ENCODE results near the gene ATP5MC3. TPM values are rescaled to one million over a fixed set of nuclear protein-coding genes. Genes with fewer than 3 reads are reported as not detected.

The ATP5MC3 gene
- total and polyA plus RNA-seq, 2 experiments from 2014 or later = 286 to 563 TPM

- TF ChIP-seq EZH2 (IDR thresholded peaks at IDR 0.05; ENCODE audit: borderline replicate concordance) = no peak
- no peak for TF ChIP-seq EZH2phosphoT487 (IDR thresholded peaks at IDR 0.05; ENCODE audit: low read depth, severe bottlenecking, unreplicated experiment)
- TF ChIP-seq CTCF (IDR thresholded peaks at IDR 0.05; ENCODE audit: poor library complexity) = no peak
- Histone ChIP-seq H3K36me3 (replicated peaks; ENCODE audit: insufficient read depth, low read depth) (no peaks in the 10 kb centered on the region), H3K4me3 (no peak overlapping the region), H3K27ac (no peak overlapping the region), H3K9me2 (replicated peaks; ENCODE audit: insufficient read depth) (no peaks in the 10 kb centered on the region), H3K9me3 (ENCODE audit: low read depth) (no peaks in the 10 kb centered on the region), H3K27me3 (no peaks in the 10 kb centered on the region), H4K20me1 (ENCODE audit: insufficient read depth, poor library complexity, severe bottlenecking) (no peaks in the 10 kb centered on the region), H3K4me2 (no peak overlapping the region), H3K4me1 (ENCODE audit: insufficient read depth) (no peaks in the 10 kb centered on the region), H3K79me2 (no peaks in the 10 kb centered on the region), H2AFZ (no peak overlapping the region)
- no peak for DNase-seq (ENCODE audit: low spot score)
Observed at GRCh38 chr2:175195012-175195411, 13.5 kb upstream of the ATP5MC3 start.

DNA sequence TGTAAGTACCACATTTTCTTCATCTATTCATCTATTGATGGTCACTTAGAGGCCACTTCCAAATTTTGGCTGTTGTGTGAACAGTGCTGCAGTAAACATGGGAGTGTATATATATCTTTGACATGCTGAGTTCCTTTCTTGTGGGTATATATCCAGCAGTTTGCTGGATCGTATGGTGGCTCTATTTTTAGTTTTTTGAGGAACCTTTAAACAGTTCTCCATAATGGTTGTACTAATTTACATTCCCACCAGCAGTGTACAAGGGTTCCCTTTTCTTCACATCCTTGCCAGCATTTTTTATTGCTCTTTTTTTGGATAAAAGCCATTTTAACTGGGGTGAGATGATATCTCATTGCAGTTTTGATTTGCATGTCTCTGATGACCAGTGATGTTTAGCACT, 7.3 kb upstream of the ATP5MC3 start:
- Histone ChIP-seq H3K9me3 (ENCODE audit: low read depth) (no peaks in the 10 kb centered on the region), H3K4me1 (ENCODE audit: insufficient read depth) (no peaks in the 10 kb centered on the region), H3K79me2 (no peaks in the 10 kb centered on the region), H3K27me3 (no peaks in the 10 kb centered on the region), H3K4me3 (no peak overlapping the region), H3K36me3 (replicated peaks; ENCODE audit: insufficient read depth, low read depth) (no peaks in the 10 kb centered on the region), H4K20me1 (ENCODE audit: insufficient read depth, poor library complexity, severe bottlenecking) (no peaks in the 10 kb centered on the region), H3K4me2 (no peak overlapping the region), H3K27ac (no peak overlapping the region), H2AFZ (no peak overlapping the region), H3K9me2 (replicated peaks; ENCODE audit: insufficient read depth) (no peaks in the 10 kb centered on the region)
- TF ChIP-seq EZH2phosphoT487 (IDR thresholded peaks at IDR 0.05; ENCODE audit: low read depth, severe bottlenecking, unreplicated experiment) (no peak), EZH2 (IDR thresholded peaks at IDR 0.05; ENCODE audit: borderline replicate concordance) (no peak), CTCF (IDR thresholded peaks at IDR 0.05; ENCODE audit: poor library complexity) (no peak)
- WGBS (ENCODE audit: low lambda C conversion rate, missing lambda C conversion rate) = 70% methylated on average over 1 of the region's 1 CpG
- DNase-seq (ENCODE audit: low spot score) = no peak

- no peak overlapping the region for H3K4me2 ChIP-seq
- H3K9me3 ChIP-seq (ENCODE audit: low read depth) = no peaks in the 10 kb centered on the region
- no peak overlapping the region for H3K27ac ChIP-seq
- H3K27me3 ChIP-seq = no peaks in the 10 kb centered on the region
- 100% methylated on average over 1 of the region's 1 CpG for WGBS (ENCODE audit: low lambda C conversion rate, missing lambda C conversion rate)
- no peak overlapping the region for H2AFZ ChIP-seq
- DNase-seq (ENCODE audit: low spot score) = peak; percentile 10
- H3K36me3 ChIP-seq (replicated peaks; ENCODE audit: insufficient read depth, low read depth) = no peaks in the 10 kb centered on the region
- no peaks in the 10 kb centered on the region for H3K9me2 ChIP-seq (replicated peaks; ENCODE audit: insufficient read depth)
- no peak overlapping the region for H3K4me3 ChIP-seq
- peaks cover 2% of the 10 kb centered on the region for H3K79me2 ChIP-seq
- no peak for TF ChIP-seq EZH2 (IDR thresholded peaks at IDR 0.05; ENCODE audit: borderline replicate concordance)
- peak; percentile 14 for TF ChIP-seq CTCF (IDR thresholded peaks at IDR 0.05; ENCODE audit: poor library complexity)
- H3K4me1 ChIP-seq (ENCODE audit: insufficient read depth) = no peaks in the 10 kb centered on the region
- H4K20me1 ChIP-seq (ENCODE audit: insufficient read depth, poor library complexity, severe bottlenecking) = no peaks in the 10 kb centered on the region
Observed at GRCh38 chr2:175187378-175187777, 5.9 kb upstream of the ATP5MC3 start.

GRCh38 chr2:175183674-175184073, 2.2 kb upstream of the ATP5MC3 start:
- TF ChIP-seq EZH2 (IDR thresholded peaks at IDR 0.05; ENCODE audit: borderline replicate concordance) = no peak
- TF ChIP-seq EZH2phosphoT487 (IDR thresholded peaks at IDR 0.05; ENCODE audit: low read depth, severe bottlenecking, unreplicated experiment) = no peak
- no peak for TF ChIP-seq CTCF (IDR thresholded peaks at IDR 0.05; ENCODE audit: poor library complexity)
- peaks cover 36% of the 10 kb centered on the region for H3K79me2 ChIP-seq
- no peak overlapping the region for H3K4me3 ChIP-seq
- H3K36me3 ChIP-seq (replicated peaks; ENCODE audit: insufficient read depth, low read depth) = peaks cover 6% of the 10 kb centered on the region
- H3K9me3 ChIP-seq (ENCODE audit: low read depth) = no peaks in the 10 kb centered on the region
- H3K27me3 ChIP-seq = no peaks in the 10 kb centered on the region
- H2AFZ ChIP-seq = no peak overlapping the region
- H3K4me1 ChIP-seq (ENCODE audit: insufficient read depth) = peaks cover 7% of the 10 kb centered on the region
- no peaks in the 10 kb centered on the region for H3K9me2 ChIP-seq (replicated peaks; ENCODE audit: insufficient read depth)
- WGBS (ENCODE audit: low lambda C conversion rate, missing lambda C conversion rate) = 93% methylated on average over 2 of the region's 2 CpGs
- H3K27ac ChIP-seq = no peak overlapping the region
- DNase-seq (ENCODE audit: low spot score) = no peak
- peaks cover 13% of the 10 kb centered on the region for H4K20me1 ChIP-seq (ENCODE audit: insufficient read depth, poor library complexity, severe bottlenecking)
- no peak overlapping the region for H3K4me2 ChIP-seq
